ENCODE measurements around the gene LITAFD.

DNA sequence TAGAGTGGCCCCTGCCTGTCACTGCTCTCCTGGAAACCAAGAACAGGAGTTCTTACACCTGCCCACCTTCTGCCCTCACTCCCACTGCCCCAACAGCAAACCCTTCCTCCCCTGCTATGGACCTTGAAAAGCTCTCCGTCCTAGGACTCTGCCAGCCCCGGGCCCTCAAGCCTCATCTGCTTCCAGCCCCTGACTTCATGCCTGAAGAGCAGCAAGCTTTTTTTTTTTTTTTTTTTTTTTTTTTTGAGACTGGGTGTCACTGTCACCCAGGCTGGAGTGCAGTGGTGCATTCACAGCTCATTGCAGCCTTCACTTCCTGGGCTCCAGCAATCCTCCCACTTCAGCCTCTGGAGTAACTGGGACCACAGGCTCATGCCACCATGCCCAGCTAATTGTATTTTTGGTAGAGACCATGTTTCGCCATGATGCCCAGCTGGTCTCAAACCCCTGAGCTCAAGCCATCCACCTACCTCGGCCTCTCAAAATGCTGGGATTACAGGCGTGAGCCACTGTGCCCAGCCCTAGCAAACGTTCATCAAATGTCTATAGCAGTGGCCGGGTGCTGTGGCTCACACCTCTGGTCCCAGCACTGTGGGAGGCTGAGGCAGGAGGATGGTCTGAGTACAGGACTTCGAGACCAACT, 30.3 kb upstream of the LITAFD start:
- TF ChIP-seq, protein P1, sequence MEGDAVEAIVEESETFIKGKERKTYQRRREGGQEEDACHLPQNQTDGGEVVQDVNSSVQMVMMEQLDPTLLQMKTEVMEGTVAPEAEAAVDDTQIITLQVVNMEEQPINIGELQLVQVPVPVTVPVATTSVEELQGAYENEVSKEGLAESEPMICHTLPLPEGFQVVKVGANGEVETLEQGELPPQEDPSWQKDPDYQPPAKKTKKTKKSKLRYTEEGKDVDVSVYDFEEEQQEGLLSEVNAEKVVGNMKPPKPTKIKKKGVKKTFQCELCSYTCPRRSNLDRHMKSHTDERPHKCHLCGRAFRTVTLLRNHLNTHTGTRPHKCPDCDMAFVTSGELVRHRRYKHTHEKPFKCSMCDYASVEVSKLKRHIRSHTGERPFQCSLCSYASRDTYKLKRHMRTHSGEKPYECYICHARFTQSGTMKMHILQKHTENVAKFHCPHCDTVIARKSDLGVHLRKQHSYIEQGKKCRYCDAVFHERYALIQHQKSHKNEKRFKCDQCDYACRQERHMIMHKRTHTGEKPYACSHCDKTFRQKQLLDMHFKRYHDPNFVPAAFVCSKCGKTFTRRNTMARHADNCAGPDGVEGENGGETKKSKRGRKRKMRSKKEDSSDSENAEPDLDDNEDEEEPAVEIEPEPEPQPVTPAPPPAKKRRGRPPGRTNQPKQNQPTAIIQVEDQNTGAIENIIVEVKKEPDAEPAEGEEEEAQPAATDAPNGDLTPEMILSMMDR (IDR thresholded peaks at IDR 0.05 in 8 of 11, conservative IDR thresholded peaks at IDR 0.05 in 3 of 11), result no peak
- TF ChIP-seq POLR2A (IDR thresholded peaks at IDR 0.05) (no peak), POLR2AphosphoS5 (IDR thresholded peaks at IDR 0.05) (no peak)

All from spleen (tissue), 7 donors.